HG02588 (cell line): ENCODE measurements around the gene BCL10.

ENCODE experiments used
- ATAC-seq: cut with Tn5 transposase; IDR thresholded peaks from one replicate; pipeline ENCODE4 v1.9.1; 2021; ENCODE audit warnings: mild to moderate bottlenecking, moderate library complexity; ENCODE audit not compliant: unreplicated experiment

The BCL10 gene

GRCh38 chr1:85276215-85276977 lies at the start of gene BCL10:
Gene BCL10, minus strand, starts transcription at chr1:85276632. Its CDS starts 280 bp downstream, at chr1:85276352.
- ATAC-seq = peak; percentile 95

GRCh38 chr1:85325920-85326319 lies 49.5 kb upstream of the BCL10 start:
- ATAC-seq = no peak

- no peak for ATAC-seq
Measured at GRCh38 chr1:85323770-85324169, 47.3 kb upstream of the BCL10 start.

GRCh38 chr1:85322655-85323054 lies 46.2 kb upstream of the BCL10 start:
- ATAC-seq = no peak

GRCh38 chr1:85321237-85321964 lies 45.0 kb upstream of the BCL10 start:
- ATAC-seq = no peak

- ATAC-seq = no peak
Measured at GRCh38 chr1:85320371-85321131, 44.1 kb upstream of the BCL10 start.

- ATAC-seq = no peak
Measured at GRCh38 chr1:85319931-85320330, 43.5 kb upstream of the BCL10 start.

- ATAC-seq = no peak
Measured at GRCh38 chr1:85319491-85319890, 43.1 kb upstream of the BCL10 start.

GRCh38 chr1:85318217-85318616 lies 41.8 kb upstream of the BCL10 start:
- no peak for ATAC-seq

GRCh38 chr1:85317560-85317959 lies 41.1 kb upstream of the BCL10 start:
- ATAC-seq = no peak

GRCh38 chr1:85316321-85316720 lies 39.9 kb upstream of the BCL10 start:
- no peak for ATAC-seq

- ATAC-seq = no peak
Measured at GRCh38 chr1:85315789-85316188, 39.4 kb upstream of the BCL10 start.

- ATAC-seq = no peak
Measured at GRCh38 chr1:85314726-85315125, 38.3 kb upstream of the BCL10 start.

- ATAC-seq = no peak
Measured at GRCh38 chr1:85313888-85314696, 37.7 kb upstream of the BCL10 start.

GRCh38 chr1:85311818-85312217 lies 35.4 kb upstream of the BCL10 start:
- no peak for ATAC-seq

- no peak for ATAC-seq
Measured at GRCh38 chr1:85308833-85309350, 32.5 kb upstream of the BCL10 start.

GRCh38 chr1:85307987-85308832 lies 31.8 kb upstream of the BCL10 start:
- peak; percentile 87 for ATAC-seq

- ATAC-seq = no peak
Measured at GRCh38 chr1:85306236-85306635, 29.8 kb upstream of the BCL10 start.

- ATAC-seq = no peak
Measured at GRCh38 chr1:85303440-85304162, 27.2 kb upstream of the BCL10 start.
